Activated CD4-positive, alpha-beta T cell treated with anti-CD3 and anti-CD28 coated beads, Interleukin-2, amount 50 U/mL, for 1 hour (primary cell): ENCODE measurements around the gene LRIF1.
"Not testable (repeated sequence)": the region's sequence is repeated elsewhere in the genome, so short reads cannot be mapped to it uniquely, and the experiment has no call there.

Experiments used
- DNase-seq: peaks from one replicate; pipeline ENCODE4 v3.0.0-alpha.2; 2020

Gene LRIF1

DNA sequence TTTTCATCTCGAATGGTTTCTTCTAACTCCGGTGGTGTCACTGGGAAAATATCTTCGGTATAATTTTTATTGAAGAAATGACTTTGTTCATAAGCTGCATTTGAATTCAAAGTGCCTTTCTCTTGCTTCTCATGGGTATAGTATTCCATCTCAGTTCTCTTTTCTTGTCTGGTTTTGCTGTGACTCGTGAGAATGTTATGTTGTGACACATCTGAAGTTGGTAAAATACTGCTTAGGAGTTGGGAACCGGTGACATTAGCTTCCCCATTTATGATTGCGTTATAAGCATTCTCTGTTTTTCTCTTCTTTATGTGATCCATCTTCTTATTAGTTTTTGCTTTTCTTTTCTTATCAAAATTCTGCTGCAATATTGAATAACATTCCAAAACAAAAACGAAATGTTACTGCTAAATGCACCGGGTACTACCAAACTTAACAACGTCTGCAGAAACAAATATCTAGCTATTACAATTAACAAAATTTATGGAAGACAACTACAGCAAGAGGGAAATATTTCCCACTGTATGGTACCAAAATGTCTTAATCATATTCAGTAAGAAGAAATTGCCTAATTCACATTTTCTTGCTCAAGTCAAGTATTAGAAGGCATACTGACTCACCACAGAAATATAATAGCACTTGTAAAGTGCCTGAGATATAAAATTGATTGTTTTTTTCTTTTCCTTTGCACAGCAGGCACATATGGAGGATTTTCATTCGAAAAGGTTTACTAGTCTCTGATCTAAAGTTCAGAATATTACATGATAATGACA lies 15.5 kb downstream of the LRIF1 start:
- DNase-seq = no peak

DNA sequence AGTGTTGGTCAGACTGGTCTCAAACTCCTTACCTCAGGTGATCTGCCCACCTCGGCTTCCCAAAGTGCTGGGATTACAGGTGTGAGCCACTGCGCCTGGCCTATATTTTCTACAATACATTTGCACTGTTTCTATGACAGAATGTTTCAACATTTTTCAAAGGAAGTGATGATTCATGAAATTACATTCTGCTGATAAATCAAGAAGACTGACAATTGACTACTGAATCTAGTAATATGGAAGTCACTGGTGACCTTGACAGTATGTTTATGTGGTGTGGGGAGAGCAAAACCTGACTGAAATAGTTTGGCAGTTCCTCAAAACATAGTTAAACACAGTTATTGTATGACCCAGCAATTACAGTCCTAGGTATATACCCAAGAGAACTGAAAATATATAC lies 18.1 kb downstream of the LRIF1 start:
- no peak for DNase-seq

DNA sequence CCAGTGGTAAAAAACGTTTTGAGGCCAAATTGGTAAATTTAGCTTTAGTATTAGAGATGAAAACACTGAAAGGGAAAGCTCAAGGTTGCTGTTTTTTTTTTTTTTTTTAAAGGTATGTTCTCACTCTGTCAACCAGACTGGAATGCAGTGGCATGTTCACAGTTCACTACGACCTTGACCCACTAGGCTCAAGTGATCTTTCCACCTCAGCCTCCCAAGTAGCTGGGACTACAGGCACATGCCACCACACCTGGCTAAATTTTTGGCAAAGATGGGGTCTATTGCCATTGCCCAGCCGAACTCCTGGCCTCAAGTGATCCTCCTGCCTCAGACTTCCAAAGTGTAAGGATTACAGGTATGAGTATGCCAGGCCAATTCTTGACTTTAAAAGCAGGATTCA lies 18.9 kb downstream of the LRIF1 start:
- no peak for DNase-seq

DNA sequence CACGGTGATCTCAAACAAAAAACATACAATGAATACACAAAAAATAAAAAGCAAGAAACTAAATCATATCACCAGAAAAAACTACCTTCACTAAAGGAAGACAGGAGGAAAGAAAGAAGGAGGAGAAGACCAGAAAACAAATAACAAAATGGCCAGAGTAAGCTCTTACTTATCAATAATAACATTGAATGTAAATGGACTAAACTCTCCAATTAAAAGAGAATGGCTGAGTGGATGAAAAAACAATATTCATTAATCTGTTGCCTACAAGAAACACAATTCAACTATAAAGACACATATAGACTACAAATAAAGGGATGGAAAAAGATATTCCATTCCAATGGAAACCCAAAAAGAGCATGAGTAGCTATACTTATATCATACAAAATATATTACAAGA lies 27.2 kb downstream of the LRIF1 start:
- no peak for DNase-seq

DNA sequence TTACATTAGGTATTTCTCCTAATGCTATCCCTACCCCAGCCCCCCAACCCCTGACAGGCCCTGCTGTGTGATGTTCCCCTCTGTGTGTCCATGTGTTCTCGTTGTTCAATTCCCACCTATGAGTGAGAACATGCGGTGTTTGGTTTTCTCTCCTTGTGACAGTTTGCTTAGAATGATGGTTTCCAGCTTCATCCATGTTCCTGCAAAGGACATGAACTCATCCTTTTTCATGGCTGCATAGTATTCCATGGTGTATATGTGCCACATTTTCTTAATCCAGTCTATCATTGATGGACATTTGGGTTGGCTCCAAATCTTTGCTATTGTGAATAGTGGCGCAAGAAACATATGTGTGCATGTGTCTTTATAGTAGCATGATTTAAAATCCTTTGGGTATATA lies 32.6 kb downstream of the LRIF1 start:
- DNase-seq = not testable (repeated sequence)

DNA sequence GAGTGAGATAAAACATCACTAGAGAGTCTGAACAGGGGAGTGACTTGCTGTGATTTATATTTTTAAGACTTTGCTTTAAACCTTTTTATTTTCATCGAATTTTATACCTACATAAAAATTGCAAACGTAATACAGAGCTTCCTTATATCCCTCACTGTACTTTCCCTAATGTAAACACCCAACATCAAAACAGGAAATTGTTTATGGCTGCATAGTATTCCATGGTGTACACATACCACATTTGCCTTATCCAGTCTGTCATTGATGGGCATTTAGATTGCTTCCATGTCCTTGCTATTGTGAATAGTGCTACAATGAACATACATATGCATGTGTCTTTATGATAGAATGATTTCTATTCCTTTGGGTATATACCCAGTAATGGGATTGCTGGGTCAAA lies 34.8 kb downstream of the LRIF1 start:
- DNase-seq = no peak

DNA sequence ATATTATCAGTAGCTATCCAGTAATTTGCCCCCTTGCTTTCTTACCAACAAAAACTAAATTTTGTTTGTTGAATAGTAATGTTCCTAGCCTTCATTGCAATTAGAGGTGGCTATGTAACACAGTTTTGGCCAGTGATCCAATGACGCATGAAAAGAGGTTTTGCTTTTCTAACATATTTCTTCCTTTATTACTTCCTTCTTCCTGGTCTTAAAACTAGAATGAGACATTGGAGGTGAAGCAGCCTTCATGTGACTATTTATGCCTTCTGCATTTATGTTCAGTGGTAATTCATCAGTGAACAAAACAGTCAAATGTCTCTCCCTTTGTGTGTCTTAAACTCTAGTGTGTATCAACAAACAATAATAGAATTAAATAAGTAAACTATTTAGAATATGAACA lies 35.5 kb downstream of the LRIF1 start:
- DNase-seq = no peak

DNA sequence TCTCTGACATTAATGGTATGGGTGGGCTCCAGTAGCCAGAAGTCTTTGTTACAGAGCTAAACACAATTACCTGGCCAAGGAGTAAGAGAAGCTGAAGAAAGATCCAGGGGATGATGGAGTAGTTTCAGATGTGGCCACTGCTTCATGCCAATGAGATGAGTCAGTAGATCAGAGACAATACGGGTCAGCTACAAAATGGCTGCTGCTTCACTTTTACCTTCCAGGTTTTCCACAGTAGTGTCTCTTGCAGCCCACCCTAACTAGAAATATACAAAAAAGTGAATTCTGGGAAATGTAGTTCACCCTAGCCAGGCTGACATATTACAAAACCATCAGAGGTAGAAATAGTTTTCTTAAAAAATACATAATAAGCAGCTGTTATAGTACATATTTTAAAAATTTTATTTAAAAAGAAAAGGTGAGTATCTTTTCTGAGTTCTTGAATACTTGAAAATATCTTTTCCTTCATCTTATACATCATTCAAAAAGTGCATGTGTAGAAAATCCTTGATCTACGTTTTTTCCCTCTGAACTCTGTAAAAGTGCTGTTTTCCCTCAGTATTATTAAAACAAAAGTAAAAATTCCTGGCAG lies 36.1 kb downstream of the LRIF1 start:
- no peak for DNase-seq

DNA sequence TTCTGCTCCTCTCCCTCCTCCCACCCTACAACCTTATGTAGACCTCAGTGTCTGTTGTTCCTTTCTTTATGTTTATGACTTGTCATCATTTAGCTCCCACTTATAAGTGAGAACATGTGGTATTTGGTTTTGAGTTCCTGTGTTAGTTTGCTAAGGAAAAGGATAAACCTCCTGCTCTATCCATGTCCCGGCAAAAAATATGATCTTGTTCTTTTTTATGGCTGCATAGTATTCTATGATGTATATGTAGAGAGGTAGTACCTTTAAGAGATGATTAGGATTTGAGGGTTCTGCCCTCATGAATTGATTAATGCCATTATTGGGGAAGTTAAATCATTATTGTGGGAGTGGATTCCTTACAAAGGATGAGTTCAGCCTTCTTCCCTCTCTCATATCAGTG lies 41.8 kb downstream of the LRIF1 start:
- no peak for DNase-seq

DNA sequence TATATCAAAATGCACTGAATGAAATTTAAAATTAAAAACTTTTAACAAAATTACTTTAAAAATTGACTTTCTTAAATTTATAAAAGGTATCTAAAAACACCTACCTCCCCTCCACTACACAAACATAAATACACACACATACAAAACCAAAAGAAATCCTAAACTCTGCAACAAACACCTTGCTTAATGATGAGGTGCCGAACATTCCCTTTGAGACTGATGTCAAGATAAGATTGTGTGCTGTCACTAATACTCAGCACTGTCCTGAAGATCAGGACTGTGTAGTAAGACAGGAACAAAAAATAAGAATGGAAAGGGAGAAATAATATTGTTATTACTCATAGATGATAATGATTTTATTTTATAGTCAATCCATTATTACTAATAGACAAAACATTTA lies 45.7 kb downstream of the LRIF1 start:
- no peak for DNase-seq

DNA sequence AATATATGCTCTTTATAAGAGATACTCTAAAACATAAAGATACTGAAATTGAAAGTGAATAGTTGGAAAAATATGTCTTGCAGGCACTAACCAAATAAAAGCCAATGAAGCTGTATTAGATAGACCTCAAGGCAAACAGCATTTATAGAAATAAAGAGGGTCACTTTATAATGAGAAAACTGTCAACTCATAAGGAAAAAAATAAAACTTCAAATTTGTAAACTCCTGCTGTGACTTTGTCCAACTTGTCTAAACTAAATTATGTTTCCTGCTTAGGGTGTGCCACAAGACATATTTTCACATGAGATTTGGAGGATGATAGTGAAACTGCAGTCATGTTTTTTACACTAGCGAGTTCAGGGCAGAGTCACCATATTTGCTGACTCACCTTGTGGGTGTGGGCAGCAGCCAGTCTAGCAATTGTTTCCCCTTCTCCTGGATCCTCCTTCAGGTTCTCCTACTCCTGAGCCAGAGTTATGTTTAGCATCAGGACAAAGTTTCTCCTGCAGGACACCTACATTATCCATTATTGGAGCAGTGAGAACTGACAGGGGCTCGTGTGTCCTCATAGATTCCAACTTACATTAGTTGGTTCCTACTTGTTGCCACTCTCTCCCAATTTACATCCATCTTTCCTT lies 46.9 kb downstream of the LRIF1 start:
- no peak for DNase-seq

DNA sequence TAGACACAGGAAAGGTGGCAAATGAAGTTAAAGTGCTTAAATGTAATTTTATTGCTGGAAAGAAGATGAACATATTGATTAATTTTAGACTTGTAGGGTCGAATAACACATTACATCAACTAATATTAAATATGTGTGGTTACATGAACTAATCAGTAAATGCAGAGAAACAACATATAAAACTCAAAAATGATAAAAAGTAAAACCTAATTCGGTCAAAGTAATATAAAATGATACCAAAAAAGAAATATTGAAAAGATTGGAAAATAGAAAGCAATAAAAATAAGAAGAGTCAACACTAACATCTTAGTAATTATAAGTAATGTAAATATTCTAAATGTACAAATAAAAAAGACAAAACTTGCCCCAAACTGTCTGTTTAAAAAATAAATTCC lies 47.5 kb downstream of the LRIF1 start:
- no peak for DNase-seq

DNA sequence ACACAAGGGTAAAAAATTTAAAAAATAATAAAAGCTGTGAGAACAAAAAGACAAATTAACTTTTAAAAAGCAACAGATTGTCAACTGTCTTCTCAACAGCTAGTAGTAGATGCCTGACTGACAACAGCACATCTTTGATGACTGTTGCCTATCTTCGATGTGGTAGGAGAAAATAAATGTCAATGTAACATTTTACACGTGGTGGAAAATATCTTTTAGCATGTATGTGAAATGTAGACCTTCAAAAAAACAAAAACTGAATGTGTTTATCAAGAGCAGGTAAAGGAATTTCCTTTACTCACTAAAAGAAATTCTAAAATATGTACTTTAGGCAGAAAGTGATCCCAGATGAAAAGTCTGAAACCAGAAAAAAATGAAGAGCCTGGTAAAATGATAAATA lies 47.9 kb downstream of the LRIF1 start:
- no peak for DNase-seq

DNA sequence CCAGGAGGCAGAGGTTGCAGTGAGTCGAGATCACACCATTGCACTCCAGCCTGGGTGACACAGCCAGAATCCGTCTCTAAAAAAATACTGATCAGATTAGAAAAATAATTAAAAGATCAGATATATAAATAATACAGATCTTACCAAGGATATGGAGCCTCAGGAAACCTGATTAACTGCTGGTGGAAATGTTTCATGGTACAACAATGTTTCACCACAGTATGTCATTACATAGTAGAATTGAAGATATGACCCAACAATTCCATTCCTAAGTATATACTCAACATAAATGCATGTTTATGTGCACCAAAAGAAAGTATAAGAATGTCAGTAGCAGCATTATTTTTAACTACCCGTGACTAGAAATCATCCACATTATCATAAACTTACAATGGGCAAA lies 49.0 kb downstream of the LRIF1 start:
- no peak for DNase-seq

DNA sequence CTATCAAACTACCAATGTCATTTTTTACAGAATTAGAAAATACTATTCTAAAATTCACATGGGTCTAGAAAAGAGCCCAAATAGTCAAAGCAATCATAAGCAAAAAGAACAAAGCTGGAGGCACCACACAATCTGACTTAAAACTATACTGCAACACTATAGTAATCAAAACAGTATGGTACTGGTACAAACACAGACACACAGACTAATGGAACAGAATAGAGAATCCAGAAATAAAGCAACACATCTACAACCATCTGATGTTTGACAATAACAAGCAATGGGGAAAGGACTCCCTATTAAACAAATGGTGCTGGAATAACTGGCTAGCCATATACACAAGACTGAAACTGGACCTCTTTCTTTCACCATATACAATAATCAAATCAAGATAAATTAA lies 50.9 kb downstream of the LRIF1 start:
- no peak for DNase-seq

DNA sequence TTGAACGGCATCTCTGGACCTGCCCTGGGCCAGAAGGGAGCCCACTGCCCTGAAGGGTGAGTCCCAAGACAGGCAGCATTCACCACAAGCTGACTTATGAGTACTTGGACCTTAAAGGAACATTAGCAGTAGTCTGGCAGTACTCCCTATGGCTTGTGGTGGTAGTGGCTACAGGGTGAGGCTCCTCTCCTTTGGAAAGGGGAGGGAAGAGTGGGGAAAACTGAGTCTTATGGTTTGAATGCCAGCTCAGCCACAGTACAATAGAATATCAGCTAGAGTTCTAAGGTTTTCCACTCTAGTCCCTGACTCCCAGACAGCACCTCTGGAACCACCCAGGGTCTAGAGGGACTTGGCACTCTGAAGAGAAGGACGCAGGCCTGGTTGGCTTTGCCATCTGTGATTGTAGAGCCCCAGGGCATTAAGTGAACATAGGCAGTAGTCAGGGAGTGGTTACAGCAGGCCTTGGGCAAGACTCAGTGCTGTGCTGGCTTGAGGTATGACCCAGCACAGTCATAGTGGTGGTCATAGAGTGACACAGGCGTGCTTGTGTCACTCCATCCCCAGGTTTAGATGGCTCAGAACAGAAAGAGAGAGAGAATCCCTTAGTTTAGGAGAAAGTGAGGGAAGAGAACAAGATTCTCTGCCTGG lies 59.7 kb downstream of the LRIF1 start:
- DNase-seq = no peak

DNA sequence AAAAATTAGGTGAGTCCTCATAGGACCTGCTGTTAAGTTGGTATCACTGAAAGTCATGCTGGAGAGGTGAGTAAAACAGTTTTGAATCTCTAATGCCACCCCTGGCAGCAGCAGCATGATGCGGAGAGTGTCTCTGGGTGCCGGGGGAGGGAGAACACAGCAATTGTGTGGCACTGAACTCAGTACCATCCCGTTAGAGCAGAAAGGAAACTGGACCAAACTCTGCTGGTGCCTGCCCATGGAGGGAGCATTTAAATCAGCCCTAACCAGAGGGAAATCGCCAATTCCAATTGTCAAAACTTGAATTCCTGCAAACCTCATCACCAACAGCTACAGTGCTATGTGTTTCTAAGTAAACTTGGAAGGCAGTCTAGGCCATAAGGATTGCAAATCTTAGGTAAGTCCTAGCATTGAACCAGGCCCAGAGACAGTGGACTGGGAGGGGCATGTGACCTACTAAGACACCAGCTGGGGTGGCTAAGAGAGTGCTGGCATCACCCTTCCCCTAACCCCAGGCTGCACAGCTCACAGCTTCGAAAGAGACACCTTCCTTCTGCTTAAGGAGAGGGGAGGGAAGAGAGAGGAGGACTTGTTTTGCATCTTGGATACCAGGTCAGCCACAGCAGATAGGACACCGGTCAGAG lies 60.8 kb downstream of the LRIF1 start:
- no peak for DNase-seq

DNA sequence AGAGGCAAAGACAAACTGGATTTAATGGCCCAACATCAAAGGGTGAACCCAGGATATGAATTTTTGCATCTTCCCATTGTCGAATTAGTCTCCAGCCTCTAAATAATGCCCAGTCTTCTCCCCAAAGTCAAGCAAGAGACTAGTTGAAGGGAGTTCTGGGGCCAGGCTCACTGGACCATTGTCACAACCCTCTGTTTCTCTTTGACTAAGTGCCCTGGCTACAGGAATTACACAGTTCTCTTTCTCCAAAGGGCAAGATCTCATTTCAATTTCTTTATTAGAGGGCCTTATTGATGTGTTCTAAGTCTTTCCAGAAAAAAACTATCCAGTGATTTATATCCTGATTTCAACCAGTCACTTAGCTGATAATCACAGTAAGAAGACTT lies 64.3 kb downstream of the LRIF1 start:
- DNase-seq = no peak

DNA sequence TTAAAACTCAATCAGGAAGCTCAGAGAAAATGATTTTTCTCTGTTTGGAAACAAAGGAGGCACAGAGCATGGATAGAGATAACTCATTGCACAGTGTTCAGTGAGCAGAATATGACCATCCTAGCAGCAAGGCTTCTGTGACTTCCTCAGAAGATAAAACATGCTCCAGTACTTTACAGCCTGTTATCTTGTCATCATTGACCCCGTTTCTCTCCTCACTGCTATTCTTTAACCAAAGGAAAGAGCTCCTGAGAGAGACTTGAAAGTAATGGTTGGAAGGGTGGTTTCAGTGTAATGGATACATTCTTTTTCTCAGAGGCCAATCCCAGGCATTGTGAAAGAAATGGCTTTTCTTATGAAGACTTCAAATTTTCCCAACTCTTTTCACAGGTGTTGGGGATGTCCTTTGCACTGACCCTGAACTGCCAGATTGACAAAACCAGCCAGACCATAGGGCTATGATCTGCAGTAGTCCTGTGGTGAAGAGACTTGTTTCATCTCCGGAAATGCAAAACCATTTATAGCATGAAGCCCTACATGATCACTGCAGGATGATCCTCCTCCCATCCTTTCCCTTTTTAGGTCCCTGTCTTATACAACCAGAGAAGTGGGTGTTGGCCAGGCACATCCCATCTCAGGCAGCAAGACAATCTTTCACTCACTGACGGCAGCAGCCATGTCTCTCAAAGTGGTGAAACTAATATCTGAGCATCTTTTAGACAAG lies 64.8 kb downstream of the LRIF1 start:
- DNase-seq = no peak

DNA sequence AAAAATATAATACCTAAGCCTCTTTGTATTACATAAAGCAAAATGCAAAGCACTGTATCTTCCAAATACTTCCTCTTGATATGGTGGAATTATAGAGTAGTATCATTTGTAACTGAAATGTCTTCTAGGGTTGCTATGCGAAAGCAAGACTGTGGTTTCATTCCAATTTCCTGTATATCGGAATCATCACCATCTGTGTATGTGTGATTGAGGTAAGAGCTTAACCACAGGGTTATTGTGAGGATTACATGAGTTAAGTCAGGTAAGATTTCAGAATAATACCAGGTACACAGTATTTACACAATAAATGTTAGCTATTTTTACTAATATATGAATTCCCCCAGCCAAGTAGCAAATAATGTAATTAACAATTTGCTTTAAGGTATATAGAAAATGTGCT lies 66.0 kb downstream of the LRIF1 start:
- DNase-seq = no peak
